Right renal cortex interstitium (tissue), 3 donors: Measurements from ENCODE around the gene BRMS1L. TPM values are rescaled to one million over a fixed set of nuclear protein-coding genes. Genes with fewer than 3 reads are reported as not detected.
A peak's percentile ranks its signal among the peaks of the same experiment; 100 is the strongest.
"Not testable (repeated sequence)": the region's sequence is repeated elsewhere in the genome, so short reads cannot be mapped to it uniquely, and the experiment has no call there.

ENCODE experiments used
- DNase-seq, 3 donors: peaks; one replicate each; pipeline ENCODE4 v3.0.0-alpha.2; 2013; ENCODE audit warnings: low read depth in 3 of 3, low spot score in 2 of 3
- polyA plus RNA-seq, 3 donors: library from polyadenylated mRNA; unstranded; fragments of 120-200 nt; gene quantifications; one replicate each; pipeline ENCODE4 v1.2.1, GENCODE V29; 2013; ENCODE audit not compliant: insufficient read length in 3 of 3

BRMS1L gene, protein sequence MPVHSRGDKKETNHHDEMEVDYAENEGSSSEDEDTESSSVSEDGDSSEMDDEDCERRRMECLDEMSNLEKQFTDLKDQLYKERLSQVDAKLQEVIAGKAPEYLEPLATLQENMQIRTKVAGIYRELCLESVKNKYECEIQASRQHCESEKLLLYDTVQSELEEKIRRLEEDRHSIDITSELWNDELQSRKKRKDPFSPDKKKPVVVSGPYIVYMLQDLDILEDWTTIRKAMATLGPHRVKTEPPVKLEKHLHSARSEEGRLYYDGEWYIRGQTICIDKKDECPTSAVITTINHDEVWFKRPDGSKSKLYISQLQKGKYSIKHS
- polyA plus RNA-seq = 10 to 100 TPM; 19.4 to 20.8 (median 19.7) TPM

DNA sequence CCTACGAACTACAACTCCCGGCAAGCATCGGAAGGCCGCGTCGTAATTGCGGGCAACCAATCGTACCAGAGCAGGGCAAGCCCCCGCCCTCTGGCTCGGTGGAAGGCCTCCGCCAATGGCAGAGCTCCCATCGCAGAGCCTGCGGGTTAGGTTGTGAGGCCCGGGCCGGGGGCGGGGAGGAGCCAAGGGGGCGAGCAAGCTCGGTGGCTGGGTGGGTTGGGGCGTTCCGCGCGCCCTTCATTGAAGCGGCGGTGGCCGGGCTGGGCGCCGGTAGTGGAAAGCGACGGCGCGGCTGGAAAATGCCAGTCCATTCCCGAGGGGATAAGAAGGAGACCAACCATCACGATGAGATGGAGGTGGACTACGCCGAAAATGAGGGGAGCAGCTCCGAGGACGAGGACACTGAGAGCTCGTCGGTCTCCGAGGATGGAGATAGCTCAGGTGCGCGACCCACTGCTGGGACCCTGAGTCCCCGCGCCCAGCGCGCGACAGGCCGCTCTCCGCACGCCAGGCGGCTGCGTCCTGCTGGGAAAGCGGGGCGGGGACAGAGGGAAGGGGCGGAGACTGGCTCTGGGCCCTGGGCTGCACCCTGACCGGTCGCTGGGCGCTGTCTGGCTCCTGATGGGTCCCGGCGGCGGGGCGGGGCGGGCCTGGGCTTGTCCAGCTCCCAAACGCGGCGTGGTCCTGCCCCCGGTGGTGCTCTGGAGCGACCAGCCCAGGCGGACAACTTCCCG lies at the start of gene BRMS1L:
Gene BRMS1L, plus strand, starts transcription at position 121 of the 734 bp plus-strand sequence. Its CDS starts 179 bp downstream, at position 300.
- DNase-seq = peak; percentile 93 to 97 (median 94)

DNA sequence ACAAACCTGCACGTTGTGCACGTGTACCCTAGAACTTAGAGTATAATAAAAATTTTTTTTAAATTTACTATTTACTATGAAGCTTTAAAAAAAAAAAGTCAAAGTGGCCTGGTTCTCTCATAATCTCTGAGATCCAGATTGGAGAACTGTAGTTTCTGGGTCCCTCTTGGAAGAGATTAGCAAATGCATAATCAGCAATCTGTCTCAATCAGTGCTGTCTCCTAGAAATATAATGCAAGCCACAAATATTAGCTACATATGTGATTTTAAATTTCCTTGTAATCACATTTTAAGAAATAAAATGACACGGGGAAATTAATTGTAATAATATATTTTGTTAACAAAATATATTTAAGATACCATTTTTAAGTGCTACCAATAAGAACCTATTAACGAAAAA lies 49.3 kb upstream of the BRMS1L start:
- no peak for DNase-seq

DNA sequence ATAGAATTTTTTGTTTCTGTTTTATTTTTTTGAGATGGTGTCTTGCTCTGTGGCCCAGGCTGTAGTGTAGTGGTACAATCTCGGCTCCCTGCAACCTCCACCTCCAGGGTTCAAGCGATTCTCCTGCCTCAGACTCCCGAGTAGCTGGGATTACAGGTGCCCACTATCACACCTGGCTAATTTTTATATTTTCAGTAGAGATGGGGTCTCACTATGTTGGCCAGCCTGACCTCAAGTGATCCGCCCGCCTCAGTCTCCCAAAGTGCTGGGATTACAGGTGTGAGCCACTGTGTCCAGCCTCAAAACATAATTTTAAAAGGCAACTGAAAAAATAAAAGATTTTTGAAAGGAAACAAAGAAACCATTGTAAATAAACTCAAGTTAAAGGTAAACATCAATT lies 48.6 kb upstream of the BRMS1L start:
- not testable (repeated sequence) for DNase-seq

DNA sequence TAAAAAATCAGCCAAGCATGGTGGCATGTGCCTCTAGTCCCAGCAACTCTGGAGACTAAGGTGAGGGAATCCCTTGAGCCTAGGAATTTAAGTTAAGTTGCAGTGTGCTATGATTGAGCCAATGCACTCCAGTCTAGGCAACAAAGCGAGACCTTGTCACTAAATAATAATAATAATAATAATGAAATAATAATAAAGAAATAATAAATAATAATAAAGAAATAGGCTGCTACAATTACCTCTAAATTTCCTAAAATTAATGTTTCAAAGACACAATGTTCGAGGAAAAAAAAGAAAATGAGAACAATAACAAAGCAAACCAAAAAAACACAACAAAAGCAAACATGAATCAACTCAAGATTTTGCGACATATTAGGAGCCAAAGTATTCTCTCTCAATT lies 46.8 kb upstream of the BRMS1L start:
- DNase-seq = no peak

DNA sequence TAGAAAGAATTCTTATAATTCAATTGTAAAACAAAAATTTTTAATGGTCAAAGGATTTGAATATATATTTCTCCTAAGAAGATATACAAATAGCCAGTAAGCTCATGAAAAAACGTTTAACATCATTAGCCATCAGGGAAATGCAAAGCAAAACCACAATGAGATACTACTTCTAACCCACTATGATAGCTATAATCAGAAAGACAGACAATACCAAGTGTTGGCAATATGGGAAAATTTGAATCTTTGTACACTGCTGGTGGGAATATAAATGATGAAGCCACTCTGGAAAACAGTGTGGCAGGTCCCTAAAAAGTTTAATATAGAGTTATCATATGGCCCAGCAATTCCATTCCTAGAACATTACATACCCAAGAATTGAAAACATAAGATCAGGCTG lies 42.4 kb upstream of the BRMS1L start:
- DNase-seq = no peak

DNA sequence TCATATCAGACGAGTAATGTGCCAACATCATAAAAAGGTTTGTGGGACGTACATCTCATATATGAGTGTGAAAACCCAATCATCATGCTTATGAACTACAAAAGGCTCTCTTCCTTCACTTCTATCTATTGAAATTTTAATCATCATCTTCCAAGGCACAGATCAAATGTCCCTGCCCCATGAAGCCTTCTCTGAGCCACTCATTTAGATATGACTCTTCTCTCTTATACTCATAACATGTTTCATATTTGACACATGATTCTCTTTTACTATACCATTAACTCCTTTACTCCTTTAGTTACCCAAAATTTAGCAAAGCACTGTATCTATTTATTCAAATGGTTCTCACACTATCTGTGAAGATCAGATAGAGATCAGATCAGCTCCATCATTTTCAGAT lies 39.3 kb upstream of the BRMS1L start:
- no peak for DNase-seq

DNA sequence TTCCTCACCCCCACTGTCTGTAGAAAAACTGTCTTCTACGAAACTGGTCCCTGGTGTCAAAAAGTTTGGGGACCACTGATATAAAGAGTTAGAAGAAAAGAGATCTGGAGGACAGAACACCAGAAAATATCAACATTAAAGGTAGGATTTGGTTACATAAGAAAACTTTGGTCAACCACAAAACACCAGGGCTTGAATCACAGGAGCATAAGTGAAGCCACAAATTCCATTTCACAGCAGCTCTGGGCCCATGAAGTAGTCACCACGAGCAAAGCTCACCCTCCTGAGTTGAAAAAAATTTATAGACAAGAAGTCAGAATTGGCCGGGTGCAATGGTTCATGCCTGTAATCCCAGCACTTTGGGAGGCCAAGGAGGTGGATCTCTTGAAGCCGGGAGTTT lies 36.5 kb upstream of the BRMS1L start:
- no peak for DNase-seq

DNA sequence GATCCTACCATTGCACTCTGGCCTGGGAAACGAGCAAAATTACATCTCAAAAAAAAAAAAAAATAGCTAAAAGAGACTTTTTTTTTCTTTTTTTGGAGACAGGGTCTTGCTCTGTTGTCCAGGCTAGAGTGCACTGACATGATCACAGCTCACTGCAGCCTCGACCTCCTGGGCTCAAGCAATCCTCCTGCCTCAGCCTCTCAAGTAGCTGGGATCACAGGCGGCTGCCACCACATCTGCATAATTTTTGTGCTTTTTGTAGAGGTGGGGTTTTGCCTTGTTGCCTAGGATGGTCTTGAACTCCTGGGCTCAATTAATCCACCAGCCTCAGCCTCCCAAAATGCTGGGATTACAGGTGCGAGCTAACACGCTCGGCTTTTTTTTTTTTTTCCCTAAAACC lies 28.3 kb upstream of the BRMS1L start:
- no peak for DNase-seq

DNA sequence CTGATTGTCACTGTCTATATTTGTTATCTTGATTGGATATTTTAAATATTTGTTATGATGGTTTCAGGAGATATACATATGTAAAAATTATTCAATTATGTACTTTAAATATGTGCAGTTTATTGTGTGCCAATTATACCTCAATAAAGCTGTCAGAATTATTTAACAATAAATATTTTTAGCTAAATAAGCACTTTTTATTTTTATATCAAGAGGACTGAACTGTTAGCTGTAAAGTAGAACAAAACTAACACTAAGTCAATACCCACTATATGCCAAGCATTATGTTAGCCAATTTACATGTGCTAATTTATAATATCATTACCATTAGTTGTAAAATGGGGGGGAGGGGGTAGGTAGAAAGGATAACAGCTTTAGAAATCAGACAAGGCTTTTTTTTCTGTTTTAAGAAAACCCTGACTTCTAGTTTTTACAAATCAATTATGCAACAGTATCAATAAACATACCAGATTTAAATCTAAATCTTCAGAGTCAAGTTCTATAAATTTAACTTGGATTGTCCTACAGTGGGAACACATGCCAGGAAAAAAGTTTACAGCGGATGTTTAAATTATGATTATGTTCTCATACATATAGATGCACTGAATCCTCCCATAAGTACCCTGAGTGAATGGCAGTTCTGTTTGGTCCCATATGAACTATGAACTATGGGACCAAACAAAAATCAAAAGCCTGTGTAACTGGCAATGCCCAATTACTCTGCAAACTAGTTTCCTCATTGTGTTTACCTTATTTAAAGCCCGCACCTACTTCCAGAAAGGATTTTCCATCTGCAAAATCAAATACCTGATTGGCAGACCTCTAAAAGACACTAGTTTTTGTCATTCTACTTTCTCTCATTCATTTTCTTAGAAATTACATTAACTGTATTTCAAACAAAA lies 19.9 kb upstream of the BRMS1L start:
- DNase-seq = no peak

DNA sequence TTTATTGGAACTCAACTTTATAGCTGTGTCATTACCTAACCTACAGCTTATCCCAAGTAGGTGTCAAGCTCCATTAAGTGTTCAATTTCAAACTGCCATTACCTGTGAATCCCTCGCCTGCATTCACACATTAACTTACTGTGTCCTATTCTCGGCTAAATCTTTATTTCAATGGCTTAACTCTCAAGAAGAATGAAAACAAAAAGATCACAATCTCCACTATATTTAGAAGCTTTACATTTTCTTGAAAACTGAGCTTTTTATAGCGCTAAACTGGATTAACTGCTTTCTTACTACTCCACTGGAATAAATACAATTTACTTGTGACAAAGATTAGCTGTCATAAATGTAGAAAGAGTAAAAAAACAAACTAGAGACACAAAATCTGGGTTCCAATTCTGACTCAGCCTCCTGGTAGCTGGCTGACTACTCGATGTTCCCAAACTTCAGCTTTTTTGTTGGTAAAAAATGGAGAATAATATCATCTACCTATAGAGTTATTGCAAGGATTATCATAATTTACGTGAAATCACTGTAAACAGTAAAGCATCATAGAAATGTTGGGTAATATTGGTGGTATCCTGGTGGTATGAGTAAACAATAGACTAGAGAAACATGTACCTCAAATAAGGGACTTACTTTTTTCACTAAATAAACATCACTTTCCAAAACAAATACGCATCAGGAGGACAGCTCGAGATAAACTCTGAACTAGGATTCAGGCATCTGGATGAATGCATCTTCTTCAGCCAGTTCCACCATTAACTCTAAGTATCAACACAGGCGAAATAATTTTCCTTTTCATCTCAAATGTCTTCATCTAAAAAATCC lies 18.8 kb upstream of the BRMS1L start:
- DNase-seq = no peak

DNA sequence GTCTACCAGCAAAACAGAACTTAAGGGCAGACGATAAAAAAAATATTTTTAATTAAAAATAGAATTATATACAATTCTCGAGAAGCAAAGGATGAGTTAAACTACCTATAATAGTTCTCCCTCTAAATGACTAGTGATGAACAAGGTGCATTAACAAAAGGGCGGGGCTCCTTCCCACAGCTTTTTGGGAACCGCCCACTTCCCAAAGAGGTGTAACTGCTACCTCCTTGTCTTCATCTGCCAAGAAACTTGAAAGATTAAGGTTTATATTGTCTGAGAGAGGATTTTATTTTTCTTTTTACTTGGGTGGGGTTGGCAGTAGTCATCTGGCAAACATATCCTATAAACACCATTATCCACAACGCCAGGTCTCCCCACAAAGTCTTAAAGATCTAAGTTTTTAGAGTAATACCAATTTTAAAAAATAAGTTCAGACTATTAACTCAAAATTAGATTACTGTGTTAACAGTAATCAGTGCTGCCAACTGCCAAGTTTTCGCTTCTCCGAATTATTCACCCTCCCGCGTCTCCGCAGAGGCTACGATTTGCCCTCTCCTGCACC lies 18.0 kb upstream of the BRMS1L start:
- DNase-seq = peak in 1 of 3 donors; percentile 19

DNA sequence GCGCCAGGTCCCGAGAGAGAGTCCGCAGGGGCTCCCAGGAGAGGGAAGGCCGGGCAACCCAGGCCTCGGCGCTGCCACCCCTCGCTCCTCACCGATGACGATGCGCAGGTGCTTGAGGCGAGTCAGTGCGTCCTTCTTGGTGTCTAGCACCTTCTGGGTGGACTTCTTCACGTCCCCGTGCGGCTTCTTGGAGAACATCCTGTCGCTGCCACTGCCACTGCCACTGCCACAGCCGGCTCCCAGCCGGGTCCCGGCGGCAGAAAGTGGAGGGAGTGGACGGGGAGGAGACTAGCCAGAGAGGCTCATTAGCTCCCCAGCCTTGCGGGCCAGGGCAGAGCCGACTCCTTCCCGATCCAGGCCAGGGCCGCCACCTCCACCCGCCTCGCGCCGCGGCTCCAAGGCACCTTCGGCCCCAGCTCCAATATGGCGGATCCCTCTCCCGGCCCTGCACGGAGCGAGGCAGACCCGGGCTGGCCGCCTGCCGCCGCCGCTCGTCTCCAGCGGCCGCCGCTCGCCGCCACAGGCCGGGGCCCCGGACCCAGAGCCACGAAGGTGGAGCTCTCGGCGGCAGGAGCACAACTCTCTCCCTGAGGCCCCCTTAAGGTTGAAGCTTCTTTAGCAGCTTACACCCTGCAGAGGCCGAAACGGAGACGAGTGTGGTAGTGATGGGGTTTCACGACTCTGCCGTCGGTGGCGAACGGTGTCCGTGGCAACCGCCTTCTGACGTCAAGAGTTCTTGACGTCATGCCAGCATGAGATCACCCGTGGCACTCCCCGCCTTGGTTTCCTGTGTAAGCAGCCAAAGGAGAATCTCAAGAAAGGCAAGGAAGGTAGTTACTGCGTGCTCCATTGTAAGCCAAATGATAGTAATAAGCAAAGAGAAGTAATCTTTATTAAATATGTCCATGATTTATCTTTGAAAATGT lies 17.2 kb upstream of the BRMS1L start, which contains the start of gene RALGAPA1:
Gene RALGAPA1, minus strand, starts transcription at position 658 of the 926 bp plus-strand sequence. Its CDS starts 460 bp downstream, at position 198.
- DNase-seq = peak; percentile 89 to 93 (median 92)

DNA sequence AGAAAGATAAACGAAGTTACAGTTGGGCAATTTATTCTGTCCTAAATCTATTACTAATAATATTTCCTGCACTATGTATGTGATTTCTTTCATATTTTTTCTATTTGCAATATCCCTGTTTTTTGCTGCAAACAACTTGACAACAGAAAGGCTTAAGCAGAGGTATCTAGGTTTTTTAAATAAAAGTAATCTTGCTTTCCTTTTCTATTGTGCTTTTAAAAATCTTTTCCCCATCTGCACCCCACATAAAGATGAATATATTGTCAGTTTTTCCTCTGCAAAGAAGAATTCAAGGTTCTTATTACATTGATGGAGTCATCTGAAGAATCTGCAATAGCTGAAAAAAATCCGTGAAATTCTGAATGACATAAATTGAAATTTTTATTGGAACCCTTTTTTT lies 16.5 kb upstream of the BRMS1L start:
- DNase-seq = no peak

DNA sequence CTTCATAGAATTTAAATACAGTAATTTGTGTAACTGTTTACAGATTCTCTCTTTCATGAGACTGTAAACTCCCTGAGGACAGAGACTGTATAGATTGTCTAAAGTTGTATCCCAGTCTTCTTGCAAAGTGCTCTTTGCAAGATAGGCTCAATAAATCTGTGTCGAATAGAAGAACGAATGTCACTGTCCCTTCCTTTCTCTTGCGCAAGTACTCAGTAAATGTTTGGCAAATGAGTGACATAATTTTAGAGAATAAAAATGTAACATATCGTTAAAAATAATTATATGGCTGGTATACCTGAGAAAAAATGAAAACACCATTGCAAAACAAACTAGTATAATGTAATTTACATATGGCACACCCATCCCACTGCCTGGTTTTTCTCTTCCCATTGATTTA lies 15.2 kb upstream of the BRMS1L start:
- DNase-seq = no peak

DNA sequence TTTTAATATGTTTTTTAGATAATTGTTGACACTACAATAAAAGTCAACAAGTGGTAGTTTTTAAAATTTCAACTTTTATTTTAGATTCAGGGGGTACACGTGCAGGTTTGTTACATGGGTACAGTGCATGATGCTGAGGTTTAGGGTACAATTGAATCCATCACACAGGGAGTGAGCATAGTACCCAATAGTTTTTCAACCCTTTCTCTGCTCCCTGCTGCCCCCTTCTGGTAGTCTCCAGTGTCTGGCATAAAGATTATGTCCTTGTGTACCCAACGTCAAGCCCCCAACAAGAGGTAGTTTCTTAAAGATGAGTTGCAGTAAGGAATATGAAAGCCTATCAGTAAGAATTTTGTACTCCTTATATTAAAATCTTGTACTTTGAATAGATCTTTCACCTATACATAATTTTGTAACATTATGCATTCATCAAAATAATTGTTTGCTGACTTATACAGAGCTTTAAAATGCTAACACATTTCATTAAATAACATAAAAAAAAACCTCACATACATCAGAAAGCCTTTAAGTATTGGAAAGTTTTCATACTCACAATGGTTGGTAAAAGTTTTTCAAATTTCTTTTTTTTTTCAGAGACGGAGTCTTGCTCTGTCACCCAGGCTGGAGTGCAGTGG lies 11.7 kb upstream of the BRMS1L start:
- no peak for DNase-seq

DNA sequence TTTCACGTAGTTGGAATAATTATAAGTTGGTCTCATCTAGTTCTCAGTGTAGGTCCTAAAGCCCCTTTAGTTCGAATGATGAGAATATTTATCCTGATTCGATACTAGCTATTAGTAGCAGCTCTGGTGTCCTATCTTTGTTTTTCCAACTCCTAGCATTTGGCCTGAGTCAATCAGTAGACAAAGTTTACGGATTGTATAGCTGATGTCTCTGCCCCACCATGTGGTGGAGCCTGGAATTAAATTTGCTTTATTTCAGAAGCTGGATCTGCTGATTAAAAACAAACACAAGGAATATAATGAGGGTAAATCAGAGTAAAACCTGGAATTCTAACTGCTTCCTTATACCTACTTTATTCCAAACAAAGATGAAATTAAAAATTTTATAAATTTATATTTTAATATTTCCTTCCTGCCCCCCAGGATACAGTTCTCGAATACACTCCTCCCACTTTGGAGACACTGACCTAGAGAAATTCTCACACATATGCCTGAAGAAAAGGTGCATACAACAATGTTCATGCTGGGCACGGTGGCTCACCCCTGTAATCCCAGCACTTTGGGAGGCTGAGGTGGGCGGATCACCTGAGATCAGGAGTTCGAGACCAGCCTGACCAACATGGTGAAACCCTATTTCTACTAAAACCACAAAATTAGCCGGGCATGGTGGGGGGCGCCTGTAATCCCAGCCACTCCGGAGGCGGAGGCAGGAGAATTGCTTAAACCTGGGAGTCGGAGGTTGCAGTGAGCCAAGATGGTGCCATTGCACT lies 7.6 kb upstream of the BRMS1L start:
- no peak for DNase-seq
